Measurements from ENCODE around the gene PDCD1LG2.

Gene PDCD1LG2

DNA sequence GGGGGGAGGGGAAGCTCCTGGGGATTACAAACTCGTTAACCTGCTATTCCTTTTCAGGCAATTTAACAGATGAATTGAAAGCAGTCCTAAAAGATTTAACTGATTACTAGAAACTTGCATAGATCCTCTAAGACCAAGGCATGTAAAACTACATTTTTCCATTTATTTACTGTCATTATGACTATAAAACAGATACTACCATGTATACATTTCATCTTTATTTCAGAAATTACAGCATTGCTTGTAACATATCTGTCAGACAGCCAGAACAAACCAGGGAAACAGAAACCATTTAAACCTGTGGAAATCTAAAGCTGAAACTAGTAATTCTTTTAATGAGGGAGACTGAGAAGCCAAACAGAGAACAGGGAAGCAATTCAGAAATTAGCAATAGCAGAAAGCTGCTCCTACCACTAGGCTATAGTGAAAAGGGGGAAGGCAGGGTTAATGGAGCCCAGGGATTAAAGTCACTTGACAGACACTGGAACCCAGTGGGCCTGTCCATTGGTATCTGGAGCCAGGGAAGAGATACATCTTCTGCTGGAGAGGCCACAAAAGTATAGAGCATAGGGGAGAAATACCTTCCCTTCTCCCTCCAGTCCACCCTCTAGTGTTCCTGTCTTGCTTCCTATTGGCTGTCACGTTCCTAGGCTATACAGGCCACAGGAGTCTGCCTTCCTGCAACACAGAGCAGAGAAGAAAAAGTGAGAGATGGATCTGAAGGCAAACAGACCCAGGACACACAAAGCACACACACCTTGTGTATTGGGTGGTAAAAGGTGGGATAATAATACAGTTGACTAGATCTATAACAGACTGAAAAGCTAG lies 33.8 kb downstream of the PDCD1LG2 start:
- H3K4me1 ChIP-seq (ENCODE audit: control insufficient read depth, low read depth, low read length), result peaks cover 7% of the 10 kb centered on the region
- H3K27me3 ChIP-seq (ENCODE audit: control insufficient read depth, insufficient read depth, low read length), result no peaks in the 10 kb centered on the region

DNA sequence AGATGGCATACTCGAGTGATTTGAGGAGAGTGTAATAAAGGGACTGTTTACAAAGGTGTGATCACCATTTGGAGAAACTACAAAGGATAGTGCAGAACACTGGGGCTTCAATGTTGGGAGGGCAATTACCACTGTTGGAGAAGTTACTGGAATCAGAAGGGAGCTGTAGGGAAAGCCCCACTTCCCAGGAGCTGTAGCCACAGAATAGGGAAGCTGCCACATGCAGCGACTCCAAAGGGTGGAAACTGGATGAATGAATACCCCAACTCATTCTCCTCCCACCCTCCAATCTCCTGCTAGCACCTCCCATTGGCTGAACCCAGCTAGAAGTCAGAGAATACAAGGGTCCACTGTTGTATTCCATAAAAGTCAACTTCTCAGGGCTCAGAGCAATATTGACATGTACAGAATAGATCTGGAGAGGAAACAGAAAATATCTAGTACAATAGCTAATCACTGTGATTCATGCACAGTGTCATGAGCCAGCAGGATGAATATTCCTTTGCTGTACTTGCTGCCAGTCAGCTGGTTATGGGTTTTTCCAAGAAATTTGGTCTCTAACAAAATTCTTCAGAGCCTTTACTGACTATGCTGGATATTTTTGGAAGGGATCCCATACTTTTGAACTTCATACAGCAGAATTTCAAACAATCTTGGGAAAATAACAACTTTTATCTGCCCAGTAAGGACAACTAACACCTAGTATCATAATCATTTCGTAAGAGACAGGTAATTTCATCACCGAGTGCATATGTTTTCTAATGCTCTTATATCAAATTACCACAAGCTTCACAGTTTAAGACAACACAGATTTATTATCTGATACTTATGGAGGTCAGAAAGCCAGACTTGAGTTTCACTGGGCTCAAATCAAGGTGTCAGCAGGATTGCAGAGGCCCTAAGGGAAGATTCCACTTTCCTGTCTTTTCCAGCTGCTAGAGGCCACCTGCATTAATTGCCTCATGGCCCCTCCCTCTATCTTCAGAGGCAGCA lies 39.6 kb downstream of the PDCD1LG2 start:
- Histone ChIP-seq H3K9me3 (ENCODE audit: control insufficient read depth, low read depth, low read length) (no peaks in the 10 kb centered on the region), H3K9ac (ENCODE audit: low read length) (no peak overlapping the region), H3K4me1 (ENCODE audit: control insufficient read depth, low read depth, low read length) (no peaks in the 10 kb centered on the region)

More for the DNA sequence above, 33.8 kb downstream of the PDCD1LG2 start:
- H3K9ac ChIP-seq (ENCODE audit: low read length), result no peak overlapping the region
- H3K4me3 ChIP-seq (ENCODE audit: low read length), result no peak overlapping the region
- no peak overlapping the region for H3K27ac ChIP-seq (ENCODE audit: low read length)
- no peaks in the 10 kb centered on the region for H3K36me3 ChIP-seq (ENCODE audit: control insufficient read depth, low read depth, low read length)
- H3K9me3 ChIP-seq (ENCODE audit: control insufficient read depth, low read depth, low read length), result no peaks in the 10 kb centered on the region

DNA sequence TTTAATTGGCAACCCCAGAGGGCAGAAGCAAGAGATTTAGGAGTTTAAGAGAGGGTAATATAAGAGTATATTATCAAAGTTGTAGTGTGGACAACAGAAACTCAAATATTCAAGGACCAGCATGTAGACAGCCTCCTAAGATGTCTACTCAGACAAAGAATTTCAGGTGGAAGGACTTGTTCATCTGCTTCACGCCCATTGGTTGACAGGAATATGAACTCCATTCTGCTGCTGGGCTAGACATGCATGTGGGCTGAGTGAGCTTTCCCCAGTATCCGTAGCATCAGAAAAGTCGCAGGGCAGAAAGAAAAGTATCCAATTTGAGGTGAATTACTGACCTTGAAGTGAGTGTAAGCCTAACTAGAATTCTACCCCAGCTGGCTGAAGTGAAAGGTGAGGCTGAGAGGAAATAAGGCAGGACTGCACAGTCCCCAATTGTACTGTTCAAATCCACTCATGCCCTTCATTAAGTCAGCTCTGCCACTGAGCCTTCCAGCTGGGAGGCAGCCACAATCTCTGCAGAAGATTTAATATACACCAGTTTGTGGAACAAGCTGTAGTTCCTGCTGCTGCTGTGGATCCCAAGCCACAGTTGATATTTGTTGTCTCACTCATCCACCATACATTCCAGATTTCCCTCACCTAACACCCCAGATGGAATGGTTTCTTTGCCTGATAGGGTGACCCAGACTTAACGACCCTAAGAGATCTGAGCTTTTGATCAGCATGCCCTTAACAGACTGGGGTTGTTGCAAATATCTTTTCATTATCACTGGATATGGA lies 41.2 kb downstream of the PDCD1LG2 start:
- no peak overlapping the region for H3K4me3 ChIP-seq (ENCODE audit: low read length)
- no peak overlapping the region for H3K9ac ChIP-seq (ENCODE audit: low read length)
- H3K36me3 ChIP-seq (ENCODE audit: control insufficient read depth, low read depth, low read length), result no peaks in the 10 kb centered on the region
- no peaks in the 10 kb centered on the region for H3K9me3 ChIP-seq (ENCODE audit: control insufficient read depth, low read depth, low read length)
- H3K27me3 ChIP-seq (ENCODE audit: control insufficient read depth, insufficient read depth, low read length), result no peaks in the 10 kb centered on the region
- H3K27ac ChIP-seq (ENCODE audit: low read length), result no peak overlapping the region
- no peaks in the 10 kb centered on the region for H3K4me1 ChIP-seq (ENCODE audit: control insufficient read depth, low read depth, low read length)

More for the DNA sequence above, 39.6 kb downstream of the PDCD1LG2 start:
- Histone ChIP-seq H3K27me3 (ENCODE audit: control insufficient read depth, insufficient read depth, low read length) (no peaks in the 10 kb centered on the region), H3K4me3 (ENCODE audit: low read length) (no peak overlapping the region), H3K36me3 (ENCODE audit: control insufficient read depth, low read depth, low read length) (no peaks in the 10 kb centered on the region), H3K27ac (ENCODE audit: low read length) (no peak overlapping the region)

DNA sequence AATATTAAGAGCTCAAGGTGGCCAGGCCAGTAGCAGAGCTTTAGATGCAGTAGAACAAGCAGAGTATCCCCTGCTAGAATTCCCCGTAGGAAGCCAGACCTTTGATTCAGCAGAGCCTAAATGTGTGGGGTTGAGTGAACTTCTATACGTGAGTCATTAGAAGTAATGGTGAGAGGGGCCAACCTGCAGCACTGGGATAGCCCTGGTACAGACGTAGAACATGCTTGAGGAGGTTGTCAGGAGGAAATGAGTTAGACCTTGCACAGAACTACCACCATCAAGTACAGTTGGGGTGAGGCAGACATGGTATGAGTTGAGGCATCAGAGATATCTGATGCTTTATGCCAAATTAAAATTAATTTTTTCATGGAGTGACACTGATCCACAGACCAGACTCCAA lies 42.0 kb downstream of the PDCD1LG2 start:
- Histone ChIP-seq H3K27me3 (ENCODE audit: control insufficient read depth, insufficient read depth, low read length) (no peaks in the 10 kb centered on the region), H3K4me1 (ENCODE audit: control insufficient read depth, low read depth, low read length) (no peaks in the 10 kb centered on the region), H3K36me3 (ENCODE audit: control insufficient read depth, low read depth, low read length) (no peaks in the 10 kb centered on the region), H3K9me3 (ENCODE audit: control insufficient read depth, low read depth, low read length) (no peaks in the 10 kb centered on the region), H3K4me3 (ENCODE audit: low read length) (no peak overlapping the region), H3K27ac (ENCODE audit: low read length) (no peak overlapping the region), H3K9ac (ENCODE audit: low read length) (no peak overlapping the region)

DNA sequence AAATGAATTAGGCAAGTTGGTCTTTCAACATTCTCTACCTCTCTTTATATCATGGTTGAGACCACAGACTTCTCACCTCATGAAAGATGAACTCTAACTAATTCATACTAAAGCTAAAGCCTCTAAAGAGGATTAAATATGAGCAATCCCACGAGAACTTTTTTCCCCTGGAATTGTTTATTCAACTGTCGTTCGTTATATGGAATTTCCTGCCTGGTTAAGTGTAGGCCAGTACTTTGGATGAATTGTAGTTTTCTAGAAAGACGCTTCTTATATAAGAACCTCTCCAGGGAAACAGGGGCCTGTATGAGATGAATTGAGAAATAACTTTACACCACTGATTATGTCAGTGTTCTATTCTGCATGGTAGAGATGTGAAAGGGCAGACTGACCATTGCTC lies 42.9 kb downstream of the PDCD1LG2 start:
- Histone ChIP-seq H3K9ac (ENCODE audit: low read length) (no peak overlapping the region), H3K27me3 (ENCODE audit: control insufficient read depth, insufficient read depth, low read length) (no peaks in the 10 kb centered on the region), H3K27ac (ENCODE audit: low read length) (no peak overlapping the region), H3K4me1 (ENCODE audit: control insufficient read depth, low read depth, low read length) (no peaks in the 10 kb centered on the region), H3K36me3 (ENCODE audit: control insufficient read depth, low read depth, low read length) (no peaks in the 10 kb centered on the region), H3K9me3 (ENCODE audit: control insufficient read depth, low read depth, low read length) (no peaks in the 10 kb centered on the region), H3K4me3 (ENCODE audit: low read length) (no peak overlapping the region)

DNA sequence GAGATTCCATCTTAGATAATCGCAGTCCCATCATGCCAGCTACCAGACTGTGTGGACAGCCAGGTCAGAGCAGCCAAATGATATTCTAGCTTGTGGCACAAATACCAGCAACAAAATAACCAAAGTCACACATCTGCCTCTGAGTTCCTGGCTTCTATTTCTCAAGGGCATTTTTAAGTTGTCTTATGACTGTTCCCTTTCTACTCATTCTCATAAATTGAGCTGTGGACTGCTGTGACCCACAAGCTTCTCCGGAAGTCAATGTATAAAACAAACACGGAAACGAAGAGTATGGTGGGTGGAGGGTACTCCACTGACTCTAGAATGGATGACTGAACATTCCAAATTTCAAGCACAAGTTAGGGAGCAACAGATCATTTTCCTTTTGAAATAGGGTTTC lies 43.9 kb downstream of the PDCD1LG2 start:
- Histone ChIP-seq H3K27me3 (ENCODE audit: control insufficient read depth, insufficient read depth, low read length) (no peaks in the 10 kb centered on the region), H3K27ac (ENCODE audit: low read length) (no peak overlapping the region), H3K9ac (ENCODE audit: low read length) (no peak overlapping the region), H3K4me1 (ENCODE audit: control insufficient read depth, low read depth, low read length) (no peaks in the 10 kb centered on the region), H3K4me3 (ENCODE audit: low read length) (no peak overlapping the region), H3K9me3 (ENCODE audit: control insufficient read depth, low read depth, low read length) (no peaks in the 10 kb centered on the region), H3K36me3 (ENCODE audit: control insufficient read depth, low read depth, low read length) (no peaks in the 10 kb centered on the region)

DNA sequence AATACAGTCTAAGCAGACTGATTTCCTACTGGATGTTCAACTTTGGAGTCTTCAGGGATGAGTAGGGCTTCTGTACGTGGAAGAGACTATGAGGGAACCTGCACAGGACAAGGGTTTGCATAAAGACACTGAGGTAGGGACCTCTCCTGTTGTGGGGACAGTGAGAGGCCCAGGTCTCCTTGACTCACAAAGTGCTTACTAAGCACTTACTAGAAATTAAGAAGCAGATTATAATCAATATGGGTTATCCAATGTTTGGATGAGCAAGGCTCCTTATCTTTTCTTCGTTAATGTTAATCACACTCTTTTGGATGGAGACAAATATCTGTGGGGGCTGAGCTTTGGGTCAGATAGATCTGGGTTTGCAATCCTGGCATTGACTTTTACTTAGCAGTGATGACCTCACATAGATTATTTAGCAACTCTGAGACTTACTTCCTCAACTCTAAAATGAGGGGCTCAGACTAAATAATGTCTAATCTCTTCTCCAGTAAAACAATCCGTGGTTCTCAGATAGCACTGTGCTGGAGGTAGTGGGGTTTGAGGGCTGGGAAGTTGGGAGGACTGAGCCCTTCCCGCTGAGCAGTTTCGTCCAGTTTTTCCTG lies 45.9 kb downstream of the PDCD1LG2 start:
- Histone ChIP-seq H3K4me3 (ENCODE audit: low read length) (no peak overlapping the region), H3K9me3 (ENCODE audit: control insufficient read depth, low read depth, low read length) (no peaks in the 10 kb centered on the region), H3K27me3 (ENCODE audit: control insufficient read depth, insufficient read depth, low read length) (no peaks in the 10 kb centered on the region), H3K4me1 (ENCODE audit: control insufficient read depth, low read depth, low read length) (no peaks in the 10 kb centered on the region), H3K9ac (ENCODE audit: low read length) (no peak overlapping the region), H3K27ac (ENCODE audit: low read length) (no peak overlapping the region), H3K36me3 (ENCODE audit: control insufficient read depth, low read depth, low read length) (no peaks in the 10 kb centered on the region)

DNA sequence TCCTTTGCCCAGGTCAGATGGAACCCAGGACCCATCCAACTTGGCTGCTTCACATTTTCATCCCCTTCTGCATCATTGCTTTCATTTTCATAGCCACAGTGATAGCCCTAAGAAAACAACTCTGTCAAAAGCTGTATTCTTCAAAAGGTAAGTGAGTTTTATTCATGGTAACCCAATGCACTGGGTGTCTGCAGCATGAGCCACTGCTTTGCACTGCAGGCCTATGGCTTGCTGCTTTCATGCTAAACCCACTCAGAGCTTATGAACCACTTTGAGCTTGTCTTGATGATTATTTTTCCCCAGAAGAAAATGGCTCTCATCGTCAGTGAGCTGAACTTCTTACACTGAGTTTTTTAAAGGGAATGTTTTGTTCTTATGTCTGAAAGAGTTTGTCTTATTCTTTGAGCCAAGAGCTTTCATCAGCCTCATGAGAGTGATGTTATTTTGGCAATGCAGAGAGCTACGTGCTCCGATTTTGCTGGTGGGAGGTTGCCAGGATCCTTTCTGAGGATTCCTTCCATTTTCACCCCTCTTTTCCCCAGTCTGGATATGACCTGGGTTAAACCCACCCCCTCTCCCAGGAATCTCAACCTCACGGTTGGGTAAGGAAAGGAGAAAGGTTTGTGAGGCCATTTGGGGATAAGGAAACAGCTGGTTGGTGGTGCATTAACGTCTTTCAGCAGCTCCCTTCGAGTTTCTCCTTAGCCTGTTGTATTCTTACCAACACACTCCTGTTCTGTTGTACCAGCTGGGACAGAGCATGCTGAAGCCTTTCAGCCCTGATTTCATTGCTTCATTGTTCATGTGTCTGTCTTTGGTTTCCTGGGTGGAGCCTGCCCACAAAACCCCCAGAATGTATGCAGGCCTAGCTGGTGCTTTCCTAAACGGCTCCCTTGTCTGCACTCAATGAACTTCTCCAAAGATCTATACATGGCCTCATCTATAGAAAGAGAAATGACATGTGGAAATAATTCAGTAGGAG lies 47.6 kb downstream of the PDCD1LG2 start:
- no peak overlapping the region for H3K9ac ChIP-seq (ENCODE audit: low read length)
- H3K36me3 ChIP-seq (ENCODE audit: control insufficient read depth, low read depth, low read length), result no peaks in the 10 kb centered on the region
- H3K9me3 ChIP-seq (ENCODE audit: control insufficient read depth, low read depth, low read length), result no peaks in the 10 kb centered on the region
- H3K27me3 ChIP-seq (ENCODE audit: control insufficient read depth, insufficient read depth, low read length), result no peaks in the 10 kb centered on the region
- no peak overlapping the region for H3K27ac ChIP-seq (ENCODE audit: low read length)
- no peak overlapping the region for H3K4me3 ChIP-seq (ENCODE audit: low read length)
- H3K4me1 ChIP-seq (ENCODE audit: control insufficient read depth, low read depth, low read length), result no peaks in the 10 kb centered on the region

DNA sequence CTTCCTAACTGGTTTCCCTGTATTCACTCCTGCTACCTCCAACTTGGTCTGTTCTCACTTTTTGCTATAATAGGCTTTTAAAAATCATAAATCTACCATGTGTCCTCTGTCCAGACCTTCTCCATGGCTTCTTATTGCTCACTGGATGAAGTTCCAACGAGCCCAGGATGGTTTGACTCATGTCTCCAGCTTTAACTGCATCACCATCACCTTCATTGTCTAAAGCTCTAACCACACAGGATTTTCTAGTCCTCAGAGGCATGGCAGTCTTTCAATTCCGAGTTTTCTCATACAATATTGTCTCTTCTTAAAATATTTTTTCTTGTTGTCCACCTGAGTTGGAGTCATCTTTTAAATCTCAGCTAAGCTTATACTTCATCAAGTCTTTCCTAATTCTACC lies 49.3 kb downstream of the PDCD1LG2 start:
- H3K27me3 ChIP-seq (ENCODE audit: control insufficient read depth, insufficient read depth, low read length), result no peaks in the 10 kb centered on the region
- no peak overlapping the region for H3K27ac ChIP-seq (ENCODE audit: low read length)
- no peaks in the 10 kb centered on the region for H3K9me3 ChIP-seq (ENCODE audit: control insufficient read depth, low read depth, low read length)
- no peak overlapping the region for H3K9ac ChIP-seq (ENCODE audit: low read length)
- no peaks in the 10 kb centered on the region for H3K36me3 ChIP-seq (ENCODE audit: control insufficient read depth, low read depth, low read length)
- H3K4me1 ChIP-seq (ENCODE audit: control insufficient read depth, low read depth, low read length), result no peaks in the 10 kb centered on the region
- H3K4me3 ChIP-seq (ENCODE audit: low read length), result no peak overlapping the region

DNA sequence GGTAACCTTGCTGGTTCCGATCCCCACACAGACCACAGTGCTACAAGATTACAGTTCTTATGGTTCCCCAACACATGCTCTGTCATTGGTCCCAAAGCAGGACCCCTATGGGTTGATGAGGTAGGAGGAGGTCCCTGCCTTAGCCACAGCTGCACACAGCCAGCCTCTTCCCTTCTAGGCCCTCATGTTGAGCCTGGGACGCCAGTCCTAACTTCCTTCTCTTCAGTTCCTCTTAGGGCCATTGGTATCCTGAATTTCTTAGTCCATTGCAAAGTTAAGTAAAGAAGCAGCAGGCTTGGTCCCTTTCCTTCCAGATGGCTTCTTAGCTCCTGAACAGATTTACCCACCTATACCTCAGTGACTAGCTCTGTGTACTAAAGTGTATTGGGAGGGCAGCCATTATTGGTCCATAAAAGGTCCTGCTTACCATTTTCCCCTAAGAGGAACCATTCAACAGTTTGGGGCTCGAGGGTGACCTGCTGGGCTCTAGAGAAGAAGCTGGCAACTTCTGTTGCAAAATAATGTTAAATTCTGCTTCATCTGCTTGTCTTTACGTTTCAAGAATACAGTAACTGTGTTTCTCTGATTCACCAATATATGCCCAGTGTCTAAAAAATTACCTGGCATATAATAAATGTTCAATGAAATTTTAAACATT lies 50.2 kb downstream of the PDCD1LG2 start:
- H3K4me3 ChIP-seq (ENCODE audit: low read length), result no peak overlapping the region
- no peaks in the 10 kb centered on the region for H3K36me3 ChIP-seq (ENCODE audit: control insufficient read depth, low read depth, low read length)
- H3K9ac ChIP-seq (ENCODE audit: low read length), result no peak overlapping the region
- no peaks in the 10 kb centered on the region for H3K9me3 ChIP-seq (ENCODE audit: control insufficient read depth, low read depth, low read length)
- no peaks in the 10 kb centered on the region for H3K27me3 ChIP-seq (ENCODE audit: control insufficient read depth, insufficient read depth, low read length)
- H3K4me1 ChIP-seq (ENCODE audit: control insufficient read depth, low read depth, low read length), result no peaks in the 10 kb centered on the region
- no peak overlapping the region for H3K27ac ChIP-seq (ENCODE audit: low read length)

Measured in iPS-18a (cell line).